Measurements from ENCODE around the gene GPRC5A. TPM values are rescaled to one million over a fixed set of nuclear protein-coding genes. Genes with fewer than 3 reads are reported as not detected.

Gene GPRC5A
- total RNA-seq, 1 experiment from 2014 or later = 73.9 TPM

DNA sequence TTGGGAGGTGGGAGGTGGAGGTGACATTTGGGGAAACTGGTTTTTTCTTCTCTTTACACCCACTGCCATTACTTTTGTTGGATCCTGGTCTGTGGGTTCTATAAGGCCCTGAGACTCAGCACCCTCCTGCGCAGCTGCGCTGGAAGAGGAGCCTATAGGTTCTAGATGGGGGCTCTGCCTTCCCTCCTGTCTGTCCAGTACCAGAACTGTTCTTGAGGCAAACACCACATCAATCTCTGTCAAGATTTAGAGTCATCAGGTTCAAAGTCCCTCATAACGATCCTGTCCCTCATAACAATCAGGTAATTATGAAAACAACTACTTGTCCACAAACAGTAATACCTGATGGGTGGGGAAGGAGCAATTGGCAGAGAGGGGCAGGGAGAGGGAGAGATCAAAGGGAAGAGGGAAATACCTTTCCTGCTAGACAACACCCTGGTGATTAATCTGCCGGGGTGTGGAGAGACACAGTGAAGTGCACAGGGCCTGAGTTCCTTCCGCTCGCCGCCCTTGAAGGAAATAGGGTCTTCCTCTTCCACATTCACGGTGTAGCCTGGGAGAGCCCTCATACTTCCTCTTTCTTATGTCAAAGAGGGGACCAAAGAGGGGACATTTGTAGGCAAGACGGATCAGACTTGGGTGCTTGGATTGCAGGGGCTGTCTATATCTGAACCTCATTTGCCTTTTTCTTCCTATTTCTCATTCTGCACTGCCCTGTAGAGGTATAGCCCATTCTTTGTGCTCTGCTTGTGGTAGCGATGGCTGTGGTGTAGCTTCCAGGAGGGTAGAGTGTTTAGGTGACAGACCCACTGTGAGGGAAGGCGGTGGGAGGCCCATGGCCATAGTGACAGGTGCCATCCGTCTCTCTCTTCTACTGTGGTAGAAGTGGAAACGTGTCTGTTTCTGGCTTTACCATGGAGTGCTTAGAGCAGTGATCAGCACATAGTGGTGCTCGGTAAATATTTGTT, 12.6 kb downstream of the GPRC5A start:
- TF ChIP-seq, protein P1, sequence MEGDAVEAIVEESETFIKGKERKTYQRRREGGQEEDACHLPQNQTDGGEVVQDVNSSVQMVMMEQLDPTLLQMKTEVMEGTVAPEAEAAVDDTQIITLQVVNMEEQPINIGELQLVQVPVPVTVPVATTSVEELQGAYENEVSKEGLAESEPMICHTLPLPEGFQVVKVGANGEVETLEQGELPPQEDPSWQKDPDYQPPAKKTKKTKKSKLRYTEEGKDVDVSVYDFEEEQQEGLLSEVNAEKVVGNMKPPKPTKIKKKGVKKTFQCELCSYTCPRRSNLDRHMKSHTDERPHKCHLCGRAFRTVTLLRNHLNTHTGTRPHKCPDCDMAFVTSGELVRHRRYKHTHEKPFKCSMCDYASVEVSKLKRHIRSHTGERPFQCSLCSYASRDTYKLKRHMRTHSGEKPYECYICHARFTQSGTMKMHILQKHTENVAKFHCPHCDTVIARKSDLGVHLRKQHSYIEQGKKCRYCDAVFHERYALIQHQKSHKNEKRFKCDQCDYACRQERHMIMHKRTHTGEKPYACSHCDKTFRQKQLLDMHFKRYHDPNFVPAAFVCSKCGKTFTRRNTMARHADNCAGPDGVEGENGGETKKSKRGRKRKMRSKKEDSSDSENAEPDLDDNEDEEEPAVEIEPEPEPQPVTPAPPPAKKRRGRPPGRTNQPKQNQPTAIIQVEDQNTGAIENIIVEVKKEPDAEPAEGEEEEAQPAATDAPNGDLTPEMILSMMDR (IDR thresholded peaks at IDR 0.05; ENCODE audit: insufficient read depth in 1 of 2, low read depth in 1 of 2, low read length in 1 of 2, severe bottlenecking in 1 of 2, unreplicated experiment in 1 of 2) = no peak
- Mint-ChIP-seq H3K27ac (ENCODE audit: unreplicated experiment) (peak overlapping the region; percentile 70), H3K4me1 (ENCODE audit: low read depth, unreplicated experiment) (peaks cover 53% of the 10 kb centered on the region), H3K27me3 (ENCODE audit: insufficient read depth, unreplicated experiment) (no peaks in the 10 kb centered on the region), H3K4me3 (ENCODE audit: unreplicated experiment) (peak overlapping the region; percentile 3), H3K9me3 (ENCODE audit: unreplicated experiment) (no peaks in the 10 kb centered on the region), H3K36me3 (ENCODE audit: insufficient read depth, unreplicated experiment) (peaks cover 64% of the 10 kb centered on the region)
- DNase-seq = peak; percentile 75 to 85
- no TSS peak for BruUV-seq (replicated peaks)
- Histone ChIP-seq H3K27me3 (replicated peaks; ENCODE audit: control insufficient read depth, insufficient read depth, low read length) (no peaks in the 10 kb centered on the region), H3K9me3 (no peaks in the 10 kb centered on the region), H3K36me3 (ENCODE audit: control insufficient read depth, insufficient read depth, low read length) (no peaks in the 10 kb centered on the region; the same call in 1 of the 2 replicates), H3K4me1 (peaks cover 58% of the 10 kb centered on the region), H3K4me3 (ENCODE audit: low read depth, low read length) (no peak overlapping the region)
- ChIA-PET CTCF (no interaction called here), POLR2A (no interaction called here)
- intact Hi-C loops (cut with micrococcal nuclease; ENCODE audit: unreplicated experiment) = loop anchor here (1.0 kb wide), 1 partner anchor 32 kb away; no protein-coding TSS in a partner anchor

DNA sequence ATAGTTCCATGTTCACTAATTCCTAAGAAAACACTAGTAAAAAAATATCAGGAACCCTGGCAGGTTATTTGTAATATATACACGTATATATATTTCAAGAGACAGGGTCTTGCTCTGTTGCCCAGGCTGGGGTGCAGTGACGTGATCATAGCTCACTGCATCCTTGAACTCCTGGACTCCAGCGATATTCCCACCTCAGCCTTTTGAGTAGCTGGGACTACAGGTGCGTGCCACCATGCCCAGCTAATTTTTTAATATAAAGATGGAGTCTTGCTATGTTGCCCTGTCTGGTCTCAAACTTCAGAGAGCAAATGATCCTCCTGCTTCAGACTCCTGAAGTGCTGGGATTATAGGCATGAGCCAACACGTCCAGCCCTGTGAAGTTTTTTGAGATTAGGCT, 16.2 kb downstream of the GPRC5A start:
- Histone ChIP-seq H3K4me1 (peaks cover 49% of the 10 kb centered on the region), H3K27me3 (replicated peaks; ENCODE audit: control insufficient read depth, insufficient read depth, low read length) (no peaks in the 10 kb centered on the region), H3K9me3 (no peaks in the 10 kb centered on the region), H3K4me3 (ENCODE audit: low read depth, low read length) (no peak overlapping the region), H3K36me3 (ENCODE audit: control insufficient read depth, insufficient read depth, low read length) (no peaks in the 10 kb centered on the region; the same call in 1 of the 2 replicates)
- no peaks in the 10 kb centered on the region for H3K9me3 Mint-ChIP-seq (ENCODE audit: unreplicated experiment)
- POLR2A ChIA-PET = no interaction called here
- no peak overlapping the region for H3K27ac Mint-ChIP-seq (ENCODE audit: unreplicated experiment)
- BruUV-seq (replicated peaks) = no TSS peak
- peaks cover 45% of the 10 kb centered on the region for H3K4me1 Mint-ChIP-seq (ENCODE audit: low read depth, unreplicated experiment)
- intact Hi-C loops (cut with micrococcal nuclease; ENCODE audit: unreplicated experiment) = no loop called here
- CTCF ChIA-PET = no interaction called here
- TF ChIP-seq, protein P1 (IDR thresholded peaks at IDR 0.05; ENCODE audit: insufficient read depth in 1 of 2, low read depth in 1 of 2, low read length in 1 of 2, severe bottlenecking in 1 of 2, unreplicated experiment in 1 of 2) = no peak
- peaks cover 77% of the 10 kb centered on the region for H3K36me3 Mint-ChIP-seq (ENCODE audit: insufficient read depth, unreplicated experiment)
- no peaks in the 10 kb centered on the region for H3K27me3 Mint-ChIP-seq (ENCODE audit: insufficient read depth, unreplicated experiment)
- H3K4me3 Mint-ChIP-seq (ENCODE audit: unreplicated experiment) = no peak overlapping the region
- DNase-seq = no peak

- CTCF ChIA-PET = interaction anchor here (0.5 kb wide), 1 partner anchor 171 kb away, joined by 3 read pairs; no protein-coding TSS in a partner anchor
- H3K4me3 Mint-ChIP-seq (ENCODE audit: unreplicated experiment) = no peak overlapping the region
Observed at GRCh38 chr12:12908252-12908651, 16.9 kb downstream of the GPRC5A start.

More at GRCh38 chr12:12908252-12908651, 16.9 kb downstream of the GPRC5A start:
- no peaks in the 10 kb centered on the region for H3K9me3 Mint-ChIP-seq (ENCODE audit: unreplicated experiment)
- H3K36me3 Mint-ChIP-seq (ENCODE audit: insufficient read depth, unreplicated experiment) = peaks cover 84% of the 10 kb centered on the region
- BruUV-seq (replicated peaks) = no TSS peak
- peak overlapping the region; percentile 38 for H3K27ac Mint-ChIP-seq (ENCODE audit: unreplicated experiment)
- no peak for DNase-seq
- TF ChIP-seq, protein P1 (IDR thresholded peaks at IDR 0.05; ENCODE audit: insufficient read depth in 1 of 2, low read depth in 1 of 2, low read length in 1 of 2, severe bottlenecking in 1 of 2, unreplicated experiment in 1 of 2) = no peak
- Histone ChIP-seq H3K4me1 (peaks cover 42% of the 10 kb centered on the region), H3K36me3 (ENCODE audit: control insufficient read depth, insufficient read depth, low read length) (no peaks in the 10 kb centered on the region; the same call in 1 of the 2 replicates), H3K27me3 (replicated peaks; ENCODE audit: control insufficient read depth, insufficient read depth, low read length) (no peaks in the 10 kb centered on the region), H3K9me3 (no peaks in the 10 kb centered on the region), H3K4me3 (ENCODE audit: low read depth, low read length) (no peak overlapping the region)
- H3K4me1 Mint-ChIP-seq (ENCODE audit: low read depth, unreplicated experiment) = peaks cover 48% of the 10 kb centered on the region
- POLR2A ChIA-PET = interaction anchor here (0.5 to 0.7 kb wide), 2 partner anchors 78 to 121 kb away, joined by 5 read pairs; no protein-coding TSS in a partner anchor
- H3K27me3 Mint-ChIP-seq (ENCODE audit: insufficient read depth, unreplicated experiment) = no peaks in the 10 kb centered on the region
- intact Hi-C loops (cut with micrococcal nuclease; ENCODE audit: unreplicated experiment) = no loop called here

Measured in Caco-2 (cell line).